Measurements from ENCODE around the gene OGDHL. TPM values are rescaled to one million over a fixed set of nuclear protein-coding genes. Genes with fewer than 3 reads are reported as not detected.

The OGDHL gene
- polyA plus RNA-seq, 1 donor from 2014 or later: 40.7 TPM

DNA sequence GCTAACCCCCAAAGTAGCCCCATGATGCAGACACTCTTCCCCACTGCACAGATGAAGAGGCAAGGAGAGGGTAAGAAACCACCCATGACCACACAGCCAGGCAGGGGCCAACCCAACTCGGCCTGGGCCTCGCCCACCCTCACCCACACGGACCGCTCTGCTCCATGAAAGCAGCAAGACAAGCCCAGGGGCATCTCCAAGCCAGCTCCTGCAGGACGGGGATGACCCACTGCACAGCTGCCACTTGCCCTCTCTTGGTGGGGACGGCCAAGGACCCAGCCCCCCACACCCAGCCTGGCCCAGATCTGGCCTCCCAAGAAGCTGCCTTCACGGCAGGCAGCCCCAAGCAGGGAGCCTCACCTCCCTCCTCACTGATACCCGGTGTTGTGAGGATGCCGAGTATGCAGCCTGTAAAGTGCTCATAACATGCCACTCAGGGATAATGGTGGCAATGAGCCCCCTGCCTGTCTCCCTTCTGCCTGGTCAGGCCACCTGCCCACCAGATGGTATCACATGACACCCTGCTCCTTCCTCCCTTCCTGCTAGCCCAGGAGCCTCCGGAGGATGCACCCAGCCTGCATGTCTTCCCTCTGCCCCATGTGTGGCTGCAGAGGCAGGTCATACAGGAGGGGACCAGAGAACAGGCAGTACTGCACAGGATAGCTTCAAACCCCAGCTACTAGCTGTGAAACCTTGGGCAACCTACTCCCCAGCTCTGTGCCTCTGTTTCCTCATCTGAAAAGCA lies 23.3 kb downstream of the OGDHL start:
- Histone ChIP-seq H2AFZ (ENCODE audit: low read depth, low read length) (no peak overlapping the region), H4K20me1 (ENCODE audit: insufficient read depth) (no peaks in the 10 kb centered on the region), H3K79me2 (replicated peaks; ENCODE audit: insufficient read depth, low read length) (no peaks in the 10 kb centered on the region), H3K9me2 (ENCODE audit: insufficient read depth, low read length) (no peaks in the 10 kb centered on the region), H3K27me3 (ENCODE audit: insufficient read depth, low read depth, low read length) (no peaks in the 10 kb centered on the region), H3K4me3 (ENCODE audit: low read length) (no peak overlapping the region), H3F3A (ENCODE audit: insufficient read depth, low read length, poor library complexity, severe bottlenecking) (no peaks in the 10 kb centered on the region), H3K9ac (ENCODE audit: low read length) (no peak overlapping the region), H3K9me3 (ENCODE audit: low read length) (no peaks in the 10 kb centered on the region), H3K4me2 (ENCODE audit: low read length) (no peak overlapping the region), H3K27ac (ENCODE audit: low read length) (no peak overlapping the region), H3K36me3 (ENCODE audit: insufficient read depth, low read length) (no peaks in the 10 kb centered on the region)
- TF ChIP-seq SMC3 (conservative IDR thresholded peaks at IDR 0.05; ENCODE audit: poor library complexity) (no peak), EP300 (conservative IDR thresholded peaks at IDR 0.05; ENCODE audit: poor library complexity, severe bottlenecking) (no peak), POLR2AphosphoS5 (IDR thresholded peaks at IDR 0.05) (no peak), MXI1 (conservative IDR thresholded peaks at IDR 0.05; ENCODE audit: poor library complexity, severe bottlenecking) (no peak), RAD21 (conservative IDR thresholded peaks at IDR 0.05) (no peak), TAF1 (IDR thresholded peaks at IDR 0.05; ENCODE audit: low read depth) (no peak), EZH2 (IDR thresholded peaks at IDR 0.05; ENCODE audit: borderline replicate concordance, insufficient read depth, low read length, poor library complexity, severe bottlenecking) (no peak)
- TF ChIP-seq, protein P1, sequence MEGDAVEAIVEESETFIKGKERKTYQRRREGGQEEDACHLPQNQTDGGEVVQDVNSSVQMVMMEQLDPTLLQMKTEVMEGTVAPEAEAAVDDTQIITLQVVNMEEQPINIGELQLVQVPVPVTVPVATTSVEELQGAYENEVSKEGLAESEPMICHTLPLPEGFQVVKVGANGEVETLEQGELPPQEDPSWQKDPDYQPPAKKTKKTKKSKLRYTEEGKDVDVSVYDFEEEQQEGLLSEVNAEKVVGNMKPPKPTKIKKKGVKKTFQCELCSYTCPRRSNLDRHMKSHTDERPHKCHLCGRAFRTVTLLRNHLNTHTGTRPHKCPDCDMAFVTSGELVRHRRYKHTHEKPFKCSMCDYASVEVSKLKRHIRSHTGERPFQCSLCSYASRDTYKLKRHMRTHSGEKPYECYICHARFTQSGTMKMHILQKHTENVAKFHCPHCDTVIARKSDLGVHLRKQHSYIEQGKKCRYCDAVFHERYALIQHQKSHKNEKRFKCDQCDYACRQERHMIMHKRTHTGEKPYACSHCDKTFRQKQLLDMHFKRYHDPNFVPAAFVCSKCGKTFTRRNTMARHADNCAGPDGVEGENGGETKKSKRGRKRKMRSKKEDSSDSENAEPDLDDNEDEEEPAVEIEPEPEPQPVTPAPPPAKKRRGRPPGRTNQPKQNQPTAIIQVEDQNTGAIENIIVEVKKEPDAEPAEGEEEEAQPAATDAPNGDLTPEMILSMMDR (IDR thresholded peaks at IDR 0.05; ENCODE audit: poor library complexity, severe bottlenecking): no peak

GRCh38 chr10:49737474-49738201 lies 24.5 kb downstream of the OGDHL start:
- no peak overlapping the region for H3K4me3 ChIP-seq (ENCODE audit: low read length)
- H3K9ac ChIP-seq (ENCODE audit: low read length): no peak overlapping the region
- TF ChIP-seq MXI1 (conservative IDR thresholded peaks at IDR 0.05; ENCODE audit: poor library complexity, severe bottlenecking): no peak
- H3K9me2 ChIP-seq (ENCODE audit: insufficient read depth, low read length): no peaks in the 10 kb centered on the region
- H3F3A ChIP-seq (ENCODE audit: insufficient read depth, low read length, poor library complexity, severe bottlenecking): no peaks in the 10 kb centered on the region
- no peak overlapping the region for H3K27ac ChIP-seq (ENCODE audit: low read length)
- no peak overlapping the region for H2AFZ ChIP-seq (ENCODE audit: low read depth, low read length)
- H4K20me1 ChIP-seq (ENCODE audit: insufficient read depth): no peaks in the 10 kb centered on the region
- H3K27me3 ChIP-seq (ENCODE audit: insufficient read depth, low read depth, low read length): no peaks in the 10 kb centered on the region
- H3K36me3 ChIP-seq (ENCODE audit: insufficient read depth, low read length): no peaks in the 10 kb centered on the region
- H3K4me2 ChIP-seq (ENCODE audit: low read length): no peak overlapping the region
- no peaks in the 10 kb centered on the region for H3K79me2 ChIP-seq (replicated peaks; ENCODE audit: insufficient read depth, low read length)
- no peaks in the 10 kb centered on the region for H3K9me3 ChIP-seq (ENCODE audit: low read length)

- no peaks in the 10 kb centered on the region for H3K36me3 ChIP-seq (ENCODE audit: insufficient read depth, low read length)
- no peaks in the 10 kb centered on the region for H3K9me3 ChIP-seq (ENCODE audit: low read length)
- TF ChIP-seq, protein P1 (IDR thresholded peaks at IDR 0.05; ENCODE audit: poor library complexity, severe bottlenecking): no peak
- TF ChIP-seq EZH2 (IDR thresholded peaks at IDR 0.05; ENCODE audit: borderline replicate concordance, insufficient read depth, low read length, poor library complexity, severe bottlenecking) (no peak), POLR2AphosphoS5 (IDR thresholded peaks at IDR 0.05) (no peak), MXI1 (conservative IDR thresholded peaks at IDR 0.05; ENCODE audit: poor library complexity, severe bottlenecking) (no peak), TAF1 (IDR thresholded peaks at IDR 0.05; ENCODE audit: low read depth) (no peak), RAD21 (conservative IDR thresholded peaks at IDR 0.05) (no peak), SMC3 (conservative IDR thresholded peaks at IDR 0.05; ENCODE audit: poor library complexity) (no peak), EP300 (conservative IDR thresholded peaks at IDR 0.05; ENCODE audit: poor library complexity, severe bottlenecking) (no peak), REST (IDR thresholded peaks at IDR 0.05; ENCODE audit: borderline replicate concordance) (no peak)
Observed at GRCh38 chr10:49736564-49737113, 25.5 kb downstream of the OGDHL start.

More at GRCh38 chr10:49736564-49737113, 25.5 kb downstream of the OGDHL start:
- Histone ChIP-seq H3K4me2 (ENCODE audit: low read length) (no peak overlapping the region), H3K79me2 (replicated peaks; ENCODE audit: insufficient read depth, low read length) (no peaks in the 10 kb centered on the region), H3K9me2 (ENCODE audit: insufficient read depth, low read length) (no peaks in the 10 kb centered on the region), H2AFZ (ENCODE audit: low read depth, low read length) (no peak overlapping the region), H3K27me3 (ENCODE audit: insufficient read depth, low read depth, low read length) (no peaks in the 10 kb centered on the region), H3K4me3 (ENCODE audit: low read length) (no peak overlapping the region), H3K9ac (ENCODE audit: low read length) (no peak overlapping the region), H3K27ac (ENCODE audit: low read length) (no peak overlapping the region), H4K20me1 (ENCODE audit: insufficient read depth) (no peaks in the 10 kb centered on the region), H3F3A (ENCODE audit: insufficient read depth, low read length, poor library complexity, severe bottlenecking) (no peaks in the 10 kb centered on the region)

Data from neural cell (in vitro differentiated cells).